GM18508 (cell line): ENCODE data around the gene FNDC8.

ENCODE experiments used
- ATAC-seq: cut with Tn5 transposase; IDR thresholded peaks from one replicate; pipeline ENCODE4 v1.9.1; 2021; ENCODE audit warnings: moderate number of reproducible peaks; ENCODE audit not compliant: insufficient read depth, unreplicated experiment

FNDC8 gene

DNA sequence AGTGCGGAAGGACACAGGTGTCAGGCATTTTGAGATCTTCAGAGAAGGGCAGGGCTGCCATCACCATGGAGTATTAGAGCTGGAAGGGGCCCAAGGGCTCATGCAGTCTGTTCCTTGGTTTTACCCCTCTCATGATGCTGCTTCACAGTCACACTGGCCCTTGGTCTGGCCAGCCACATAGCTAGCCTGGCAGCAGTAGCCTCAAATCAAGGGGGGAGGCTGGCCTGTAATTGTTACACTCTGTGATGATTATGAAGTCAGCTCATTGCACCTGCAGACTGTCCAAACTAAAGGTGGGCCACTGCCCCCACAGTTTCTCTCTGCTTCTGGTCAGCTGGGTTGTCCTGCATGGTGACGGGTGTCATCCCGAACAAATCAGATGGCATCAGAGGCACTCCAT is at the start of gene FNDC8:
FNDC8 (plus strand) TSS at position 301 of the 400 bp plus-strand sequence; CDS start at position 380, 79 bp downstream.
- ATAC-seq: no peak

GRCh38 chr17:35073183-35073790 is 48.1 kb upstream of the FNDC8 start:
- no peak for ATAC-seq

- ATAC-seq: no peak
Measured at GRCh38 chr17:35073991-35074627, 47.3 kb upstream of the FNDC8 start.

- ATAC-seq: no peak
Measured at GRCh38 chr17:35074711-35075707, 46.4 kb upstream of the FNDC8 start.

DNA sequence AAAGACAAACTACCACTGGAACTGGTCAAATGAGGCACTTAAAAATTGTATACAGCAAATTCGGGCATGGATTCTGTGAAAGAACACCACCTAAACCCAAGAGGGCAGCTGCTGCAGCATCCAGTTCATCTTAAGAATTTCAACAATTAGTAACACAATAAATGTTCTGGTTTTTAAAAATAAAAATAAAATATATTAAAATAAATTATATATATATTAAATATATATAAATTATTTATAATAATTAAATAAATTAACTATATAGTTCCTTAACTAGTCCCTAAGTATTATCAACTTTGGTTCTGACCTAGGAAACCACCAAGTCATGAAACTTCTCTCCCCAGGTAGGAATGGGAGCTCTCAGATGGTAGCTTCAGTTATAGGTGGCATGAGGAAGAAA is 44.5 kb upstream of the FNDC8 start:
- ATAC-seq: no peak

- no peak for ATAC-seq
Measured at GRCh38 chr17:35079547-35080423, 41.6 kb upstream of the FNDC8 start.

DNA sequence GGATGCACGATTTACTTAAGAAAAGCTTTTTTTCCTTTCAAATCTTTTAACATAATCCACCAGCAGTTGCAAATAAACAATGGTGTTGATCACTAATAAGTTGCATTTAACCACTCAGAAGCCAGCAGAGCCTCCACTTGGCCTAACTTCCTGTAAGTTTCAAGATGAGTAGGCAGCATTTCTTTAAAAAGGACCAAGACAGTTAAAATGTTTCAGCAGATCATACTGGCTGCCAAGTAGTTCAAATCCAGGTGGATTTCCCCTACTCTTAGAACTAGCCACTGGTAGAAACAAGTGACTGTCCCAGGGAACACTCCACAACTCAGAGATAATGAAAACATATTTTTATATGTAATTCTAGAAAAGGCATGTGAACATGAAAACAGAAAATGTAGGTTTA is 40.9 kb upstream of the FNDC8 start:
- ATAC-seq: no peak

- ATAC-seq: no peak
Measured at GRCh38 chr17:35081638-35082037, 39.8 kb upstream of the FNDC8 start.

DNA sequence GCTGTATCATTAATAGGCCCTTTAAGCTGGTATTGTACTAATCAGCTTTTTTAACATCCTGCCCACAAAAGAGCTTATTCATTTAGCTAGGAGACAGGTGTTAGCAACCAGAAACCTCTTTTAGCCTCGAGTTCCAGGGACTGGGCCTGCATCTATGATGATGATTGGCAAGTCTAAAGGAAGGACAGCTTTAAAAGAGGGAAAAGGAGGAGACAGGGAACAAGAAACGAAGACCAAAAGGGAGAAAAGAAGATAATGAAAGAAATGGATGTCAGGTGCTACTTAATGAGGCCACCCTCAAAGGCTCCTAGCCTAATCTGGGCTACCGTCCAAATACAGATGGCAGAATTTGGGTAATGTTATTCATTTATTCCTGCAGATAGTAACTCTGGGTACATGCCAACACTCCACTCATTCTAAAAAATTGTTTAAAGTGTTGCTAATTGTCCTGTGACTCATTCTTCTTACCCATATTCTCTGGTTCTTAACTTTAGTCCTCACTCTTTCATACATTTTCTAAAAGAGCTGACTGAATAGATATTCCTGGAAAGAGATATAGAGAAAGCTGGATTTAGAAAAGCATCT is 39.2 kb upstream of the FNDC8 start:
- ATAC-seq: no peak

- ATAC-seq: no peak
Measured at GRCh38 chr17:35083071-35083470, 38.3 kb upstream of the FNDC8 start.

DNA sequence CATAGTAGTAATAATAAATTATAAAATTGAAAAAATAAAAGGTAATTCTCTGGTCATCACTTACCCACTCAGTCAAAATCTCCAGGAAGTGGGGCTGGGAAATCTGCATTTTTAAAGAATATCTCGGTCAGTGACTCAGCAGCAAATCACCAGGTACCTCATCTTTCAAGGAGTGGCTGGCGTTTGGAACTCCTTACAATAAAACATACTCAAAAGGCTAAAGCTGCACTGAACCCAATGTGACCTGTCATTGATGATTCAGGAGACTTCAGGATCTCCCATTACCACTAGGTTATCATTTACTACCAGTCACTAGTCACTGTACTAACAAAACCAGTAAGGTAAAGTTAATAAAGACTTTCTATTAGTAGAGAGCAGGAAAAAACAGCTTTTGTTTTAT is 36.4 kb upstream of the FNDC8 start:
- ATAC-seq: no peak

- ATAC-seq: no peak
Measured at GRCh38 chr17:35086164-35086563, 35.3 kb upstream of the FNDC8 start.

- ATAC-seq: no peak
Measured at GRCh38 chr17:35086931-35087573, 34.4 kb upstream of the FNDC8 start.

- ATAC-seq: no peak
Measured at GRCh38 chr17:35087731-35088355, 33.6 kb upstream of the FNDC8 start.

DNA sequence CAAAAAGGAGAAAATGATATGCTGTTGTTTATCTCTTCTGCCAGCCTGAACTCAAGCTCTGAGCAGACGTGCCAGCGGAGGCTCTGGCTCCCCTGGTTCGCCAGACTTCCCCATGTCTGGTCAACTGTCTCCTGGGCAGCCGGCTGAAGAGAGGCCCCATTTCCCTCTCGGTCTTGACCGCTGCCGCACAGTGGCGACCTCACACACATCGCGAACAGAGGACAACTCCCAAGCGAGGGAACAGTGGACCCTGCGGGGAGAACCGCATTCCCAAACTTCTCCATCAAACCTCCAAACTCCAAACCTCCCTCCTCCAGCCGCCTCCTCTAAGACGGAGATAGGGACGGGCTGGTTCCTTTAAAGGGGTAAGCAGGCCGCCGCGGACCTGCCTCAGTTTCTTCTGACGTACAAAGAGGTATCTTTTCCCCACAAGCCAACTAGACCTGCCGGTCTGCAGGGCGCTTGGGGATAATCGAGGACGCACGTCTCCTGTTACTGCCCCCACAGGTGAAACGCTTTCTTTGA is 33.0 kb upstream of the FNDC8 start:
- ATAC-seq: no peak

- no peak for ATAC-seq
Measured at GRCh38 chr17:35088881-35089585, 32.4 kb upstream of the FNDC8 start.

DNA sequence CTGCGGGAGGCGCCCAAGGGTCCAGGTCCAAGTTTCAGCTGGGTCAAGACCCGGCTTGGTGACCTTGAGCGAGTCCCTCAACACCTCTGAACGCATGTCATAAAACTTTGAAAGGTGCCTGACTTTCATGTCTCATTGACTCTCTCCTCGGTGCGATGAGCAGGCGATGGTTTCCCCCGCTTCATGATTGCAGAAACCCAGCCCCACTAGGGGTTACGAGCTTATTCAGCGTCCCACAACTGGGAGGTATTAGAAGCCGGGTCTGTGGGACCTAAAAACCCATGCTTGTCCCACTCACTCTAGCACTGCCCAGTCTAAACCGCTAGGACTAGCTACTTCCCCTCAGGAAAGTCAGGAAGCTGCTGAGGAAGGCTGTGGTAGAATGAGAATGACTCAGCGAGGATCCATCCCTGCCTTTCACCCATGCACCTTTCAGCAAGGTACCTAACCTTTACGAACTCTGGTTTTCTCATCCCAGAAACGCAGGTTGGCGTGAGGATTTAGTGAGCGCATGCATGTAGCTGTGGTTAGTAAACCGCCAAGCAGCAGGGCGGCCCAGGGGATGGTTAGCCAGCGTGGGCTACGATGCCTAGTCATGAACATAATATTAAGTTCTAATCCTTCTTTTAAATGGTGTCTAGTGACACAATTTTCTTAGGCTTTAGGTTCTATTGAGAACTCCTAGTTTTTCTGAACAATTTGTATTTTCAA is 31.7 kb upstream of the FNDC8 start:
- no peak for ATAC-seq
